H9 (cell line): Measurements from ENCODE around the gene HIP1. TPM values are rescaled to one million over a fixed set of nuclear protein-coding genes. Genes with fewer than 3 reads are reported as not detected.

Source experiments
- DNase-seq: peaks from one replicate; pipeline ENCODE4 v3.0.0-alpha.2; 2017
- H2AFZ ChIP-seq: one replicate; pipeline ENCODE4 v1.6.1; 2013; ENCODE audit warnings: mild to moderate bottlenecking, low read length, control low read depth, moderate library complexity
- H2AK5ac ChIP-seq: 2 replicates; pipeline ENCODE4 v1.6.1; 2013; ENCODE audit warnings: low read length, control low read depth, mixed read lengths; ENCODE audit not compliant: insufficient read length
- H2BK120ac ChIP-seq: one replicate; pipeline ENCODE4 v1.6.1; 2013; ENCODE audit warnings: low read depth, mild to moderate bottlenecking, low read length, control low read depth, inconsistent platforms; ENCODE audit not compliant: poor library complexity, severe bottlenecking
- H2BK12ac ChIP-seq: 2 replicates; pipeline ENCODE4 v1.6.1; 2013; ENCODE audit warnings: low read length, control low read depth, mixed read lengths, low read depth; ENCODE audit not compliant: insufficient read length
- H2BK15ac ChIP-seq: 2 replicates; pipeline ENCODE4 v1.6.1; 2013; ENCODE audit warnings: low read depth, low read length, control low read depth
- H2BK20ac ChIP-seq: one replicate; pipeline ENCODE4 v1.6.1; 2013; ENCODE audit warnings: low read depth, mild to moderate bottlenecking, low read length, control low read depth, inconsistent platforms; ENCODE audit not compliant: poor library complexity, severe bottlenecking
- H2BK5ac ChIP-seq: 2 replicates; pipeline ENCODE4 v1.6.1; 2013; ENCODE audit warnings: low read length, control low read depth, mixed read lengths; ENCODE audit not compliant: insufficient read length
- H3K14ac ChIP-seq: 2 replicates; pipeline ENCODE4 v1.6.1; 2013; ENCODE audit warnings: low read length, control low read depth; ENCODE audit not compliant: insufficient read depth
- H3K18ac ChIP-seq: 2 replicates; pipeline ENCODE4 v1.6.1; 2013; ENCODE audit warnings: low read depth, mild to moderate bottlenecking, mixed read lengths, low read length, control low read depth; ENCODE audit not compliant: insufficient read length
- H3K23ac ChIP-seq: 2 replicates; pipeline ENCODE4 v1.6.1; 2013; ENCODE audit warnings: low read length, control low read depth, mixed read lengths, low read depth; ENCODE audit not compliant: insufficient read length
- H3K23me2 ChIP-seq: 2 replicates; pipeline ENCODE4 v1.6.1; 2013; ENCODE audit warnings: low read depth, mild to moderate bottlenecking, mixed read lengths, low read length, control low read depth; ENCODE audit not compliant: insufficient read length, poor library complexity, severe bottlenecking
- H3K27ac ChIP-seq: 2 replicates; pipeline ENCODE4 v1.5.1; 2013; ENCODE audit warnings: low read length, control low read depth, mixed read lengths, low read depth; ENCODE audit not compliant: insufficient read length
- H3K27me3 ChIP-seq: 2 replicates; pipeline ENCODE4 v1.6.1; 2013; ENCODE audit warnings: low read length, control low read depth, inconsistent platforms; ENCODE audit not compliant: insufficient read depth
- H3K4ac ChIP-seq: 2 replicates; pipeline ENCODE4 v1.6.1; 2013; ENCODE audit warnings: low read depth, mild to moderate bottlenecking, control low read depth, inconsistent platforms, low read length, moderate library complexity
- H3K4me1 ChIP-seq: 2 replicates; pipeline ENCODE4 v1.6.1; 2013; ENCODE audit warnings: low read length, control low read depth, inconsistent platforms; ENCODE audit not compliant: insufficient read depth
- H3K4me2 ChIP-seq: 2 replicates; pipeline ENCODE4 v1.6.1; 2013; ENCODE audit warnings: low read length, control low read depth, mixed read lengths; ENCODE audit not compliant: insufficient read length, insufficient read depth
- H3K56ac ChIP-seq: 2 replicates; pipeline ENCODE4 v1.6.1; 2013; ENCODE audit warnings: low read depth, mild to moderate bottlenecking, mixed read lengths, low read length, control low read depth; ENCODE audit not compliant: insufficient read length
- H3K79me1 ChIP-seq: 2 replicates; pipeline ENCODE4 v1.6.1; 2013; ENCODE audit warnings: low read depth, mild to moderate bottlenecking, moderate library complexity, low read length, control low read depth, inconsistent platforms; ENCODE audit not compliant: insufficient read depth, poor library complexity, severe bottlenecking
- H3K79me2 ChIP-seq: 2 replicates; pipeline ENCODE4 v1.6.1; 2013; ENCODE audit warnings: low read length, control low read depth, inconsistent platforms; ENCODE audit not compliant: insufficient read depth
- H3K9ac ChIP-seq: 2 replicates; pipeline ENCODE4 v1.6.1; 2013; ENCODE audit warnings: low read length, control low read depth, mixed read lengths; ENCODE audit not compliant: insufficient read length; ENCODE audit errors: extremely low read depth
- H3K9me3 ChIP-seq: one replicate; pipeline ENCODE4 v1.6.1; 2013; ENCODE audit warnings: low read depth, low read length, inconsistent platforms; ENCODE audit not compliant: control insufficient read depth
- H3T11ph ChIP-seq: one replicate; pipeline ENCODE4 v1.6.1; 2013; ENCODE audit warnings: mild to moderate bottlenecking, low read length, control low read depth, inconsistent platforms
- H4K20me1 ChIP-seq: one replicate; pipeline ENCODE4 v1.6.1; 2013; ENCODE audit not compliant: control insufficient read depth, insufficient read length, insufficient read depth
- H4K5ac ChIP-seq: 2 replicates; pipeline ENCODE4 v1.6.1; 2013; ENCODE audit warnings: low read depth, mild to moderate bottlenecking, mixed read lengths, low read length, control low read depth; ENCODE audit not compliant: insufficient read length
- H4K8ac ChIP-seq: replicated peaks from 2 replicates; pipeline ENCODE4 v1.6.1; 2013; ENCODE audit warnings: low read length, control low read depth, mixed read lengths, low read depth; ENCODE audit not compliant: insufficient read length
- H4K91ac ChIP-seq: 2 replicates; pipeline ENCODE4 v1.6.1; 2013; ENCODE audit warnings: low read depth, mild to moderate bottlenecking, moderate library complexity, mixed read lengths, low read length, control low read depth; ENCODE audit not compliant: insufficient read length
- H3K27ac Mint-ChIP-seq, 3 experiments: 2 replicates in 2 of 3; 3 replicates in 1 of 3; pipeline ENCODE4 v1.8.0; 2020 to 2021; ENCODE audit warnings: mixed read lengths in 3 of 3, mild to moderate bottlenecking in 1 of 3, moderate library complexity in 1 of 3
- H3K27me3 Mint-ChIP-seq: 2 replicates; pipeline ENCODE4 v1.8.0; 2021; ENCODE audit warnings: low read depth, mild to moderate bottlenecking, moderate library complexity, mixed read lengths
- H3K36me3 Mint-ChIP-seq, 3 experiments: 2 replicates in 2 of 3; 3 replicates in 1 of 3; pipeline ENCODE4 v1.8.0; 2020 to 2021; ENCODE audit warnings: low read depth in 3 of 3, mixed read lengths in 3 of 3; ENCODE audit not compliant: insufficient read depth in 1 of 3
- H3K4me1 Mint-ChIP-seq, 2 experiments: 2 replicates each; pipeline ENCODE4 v1.8.0; 2020; ENCODE audit warnings: mixed read lengths in 2 of 2
- H3K4me3 Mint-ChIP-seq, 2 experiments: 2 replicates in 1 of 2; 3 replicates in 1 of 2; pipeline ENCODE4 v1.8.0; 2020 to 2021; ENCODE audit warnings: mild to moderate bottlenecking in 2 of 2, mixed read lengths in 2 of 2, moderate library complexity in 1 of 2
- H3K9me3 Mint-ChIP-seq, 2 experiments: 2 replicates in 1 of 2; 3 replicates in 1 of 2; pipeline ENCODE4 v1.8.0; 2020; ENCODE audit warnings: mild to moderate bottlenecking in 2 of 2, mixed read lengths in 2 of 2, moderate library complexity in 1 of 2
- CTCF ChIP-seq: fragments of 200-600 bp; sonication (generic); conservative IDR thresholded peaks from 3 replicates; pipeline ENCODE4 v1.8.0; 2021; ENCODE audit warnings: antibody characterized with exemption, mild to moderate bottlenecking
- WGBS: extraction: QIAGEN DNeasy Blood & Tissue Kit; methylation state at CpG from one replicate; pipeline ENCODE4 v1.1.7; 2013; ENCODE audit warnings: missing lambda C conversion rate, low lambda C conversion rate, mixed read lengths; ENCODE audit not compliant: insufficient read length; ENCODE audit errors: extremely low coverage; 5-methylcytosine and 5-hydroxymethylcytosine counted together
- total RNA-seq: library from RNA; stranded (reverse); gene quantifications from 2 replicates; pipeline ENCODE4 v1.2.1, GENCODE V29; 2021

Gene HIP1
- total RNA-seq, 1 experiment from 2014 or later, result 87.5 TPM

GRCh38 chr7:75629044-75629443, 109.7 kb downstream of the HIP1 start:
- no CpG with 5 or more reads among the region's 8 CpGs for WGBS
- no peak overlapping the region for H3K18ac ChIP-seq
- no peaks in the 10 kb centered on the region for H3K9me3 ChIP-seq
- Mint-ChIP-seq H3K36me3 (peaks cover 70 to 76% (median 72%) of the 10 kb centered on the region in 3 experiments), H3K4me3 (no peak overlapping the region), H3K4me1 (peaks cover 24% of the 10 kb centered on the region in 2 experiments), H3K27me3 (no peaks in the 10 kb centered on the region), H3K9me3 (peaks cover 7 to 13% of the 10 kb centered on the region in 2 experiments; a peak in 4 of 5 replicates), H3K27ac (no peak overlapping the region; a peak in 1 of 7 replicates)
- no peak overlapping the region for H2BK5ac ChIP-seq
- no peaks in the 10 kb centered on the region for H3K4me1 ChIP-seq
- H4K91ac ChIP-seq, result no peak overlapping the region
- H4K8ac ChIP-seq, result no peak overlapping the region
- no peak overlapping the region for H2BK12ac ChIP-seq
- no peak overlapping the region for H2AK5ac ChIP-seq
- no peak for TF ChIP-seq CTCF
- no peaks in the 10 kb centered on the region for H3K27me3 ChIP-seq
- H3K14ac ChIP-seq, result no peak overlapping the region
- no peak overlapping the region for H2BK120ac ChIP-seq
- H2BK20ac ChIP-seq, result no peak overlapping the region
- peaks cover 15% of the 10 kb centered on the region for H3K79me1 ChIP-seq
- DNase-seq, result no peak
- no peak overlapping the region for H3T11ph ChIP-seq
- H3K56ac ChIP-seq, result no peak overlapping the region
- no peak overlapping the region for H3K4me2 ChIP-seq
- H3K79me2 ChIP-seq, result peaks cover 8% of the 10 kb centered on the region; the same call in 1 of the 2 replicates
- H4K20me1 ChIP-seq, result no peaks in the 10 kb centered on the region
- no peak overlapping the region for H3K23ac ChIP-seq
- no peak overlapping the region for H2AFZ ChIP-seq
- H2BK15ac ChIP-seq, result no peak overlapping the region
- no peak overlapping the region for H3K4ac ChIP-seq
- no peak overlapping the region for H4K5ac ChIP-seq
- H3K23me2 ChIP-seq, result no peaks in the 10 kb centered on the region
- no peak overlapping the region for H3K27ac ChIP-seq
- no peak overlapping the region for H3K9ac ChIP-seq
